Adrenal gland (tissue), 5 donors: Measurements from ENCODE around the gene CTXN2.

ENCODE experiments used
- CTCF ChIP-seq, 6 experiments: fragments of 450-650 bp in 4 of 6; fragments of 200-600 bp in 2 of 6; sonication (generic) in 1 of 6; IDR thresholded peaks; 1 replicate in 5 of 6; 2 replicates in 1 of 6; pipeline versions ENCODE4 v1.5.1 to v1.8.0; 2016 to 2021; ENCODE audit warnings: antibody characterized with exemption in 6 of 6, mild to moderate bottlenecking in 2 of 6, moderate library complexity in 1 of 6
- POLR2A ChIP-seq, 2 donors: fragments of 450-650 bp; IDR thresholded peaks; one replicate each; pipeline ENCODE4 v1.6.1; 2017; ENCODE audit warnings: antibody characterized with exemption in 2 of 2, mild to moderate bottlenecking in 2 of 2, moderate library complexity in 1 of 2
- donor health status: DM: no; HTN: no; CAD: no.

DNA sequence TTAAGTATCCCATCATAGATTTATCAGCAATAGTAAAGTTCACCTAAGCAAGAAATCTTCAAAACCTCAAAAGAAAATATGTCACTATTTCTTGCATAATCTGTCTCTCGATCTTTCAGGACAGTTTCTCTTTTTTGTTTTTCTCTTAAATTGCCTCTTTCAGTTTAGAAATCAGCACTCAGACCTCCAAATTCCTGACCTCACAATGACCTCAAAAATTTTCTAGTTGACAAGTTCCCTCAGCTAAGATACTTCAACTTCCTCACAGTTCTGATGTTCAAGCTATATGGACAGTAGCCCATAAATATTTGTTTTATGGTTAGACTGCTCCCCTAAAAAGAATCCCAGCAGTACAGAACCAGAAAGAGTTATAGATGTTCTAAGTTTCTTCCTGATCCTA lies 46.6 kb upstream of the CTXN2 start:
- no peak for TF ChIP-seq CTCF (IDR thresholded peaks at IDR 0.05)
- no peak for TF ChIP-seq POLR2A (IDR thresholded peaks at IDR 0.05)
